Natural killer cell (primary cell): ENCODE data around the gene ZMAT5. TPM values are rescaled to one million over a fixed set of nuclear protein-coding genes. Genes with fewer than 3 reads are reported as not detected.

Experiments used
- ATAC-seq, 3 donors: fragments of 150-1000 bp in 2 of 3; fragments of 200-7000 bp in 1 of 3; cut with Tn5 transposase; 1 replicate in 1 of 3; 2 replicates in 2 of 3; pipeline ENCODE4 v1.10.0; 2021; ENCODE audit warnings: mild to moderate bottlenecking in 2 of 3, moderate library complexity in 2 of 3
- DNase-seq, 2 donors: peaks; one replicate each; pipeline versions ENCODE4 v3.0.0 to v3.0.0-alpha.2; 2013 to 2021; ENCODE audit warnings: mixed read lengths in 1 of 2
- H3K27ac ChIP-seq: one replicate; pipeline ENCODE4 v1.5.1; 2013; ENCODE audit warnings: mild to moderate bottlenecking, low read length
- H3K27me3 ChIP-seq: one replicate; pipeline ENCODE4 v1.6.1; 2013; ENCODE audit warnings: low read length; ENCODE audit not compliant: control insufficient read depth, insufficient read depth
- H3K36me3 ChIP-seq: one replicate; pipeline ENCODE4 v1.6.1; 2013; ENCODE audit warnings: low read length; ENCODE audit not compliant: control insufficient read depth, insufficient read depth
- H3K4me1 ChIP-seq: one replicate; pipeline ENCODE4 v1.6.1; 2013; ENCODE audit warnings: low read length; ENCODE audit not compliant: control insufficient read depth, insufficient read depth
- H3K4me3 ChIP-seq: one replicate; pipeline ENCODE4 v1.5.1; 2013; ENCODE audit warnings: low read length
- H3K9me3 ChIP-seq: one replicate; pipeline ENCODE4 v1.6.1; 2013; ENCODE audit warnings: low read length; ENCODE audit not compliant: control insufficient read depth, insufficient read depth
- H3K27ac Mint-ChIP-seq, 2 donors: one replicate each; pipeline ENCODE4 v1.8.0; 2022; ENCODE audit warnings: mild to moderate bottlenecking in 2 of 2, mixed read lengths in 2 of 2, moderate library complexity in 1 of 2
- H3K27me3 Mint-ChIP-seq, 2 donors: one replicate each; pipeline ENCODE4 v1.8.0; 2022; ENCODE audit warnings: low read depth in 2 of 2, mixed read lengths in 2 of 2
- H3K36me3 Mint-ChIP-seq: one replicate; pipeline ENCODE4 v1.8.0; 2022; ENCODE audit warnings: mixed read lengths
- H3K4me1 Mint-ChIP-seq, 2 donors: one replicate each; pipeline ENCODE4 v1.8.0; 2022; ENCODE audit warnings: mixed read lengths in 2 of 2
- H3K4me3 Mint-ChIP-seq: one replicate; pipeline ENCODE4 v1.8.0; 2022; ENCODE audit warnings: mild to moderate bottlenecking, moderate library complexity, mixed read lengths
- H3K9me3 Mint-ChIP-seq, 2 donors: one replicate each; pipeline ENCODE4 v1.8.0; 2022; ENCODE audit warnings: mixed read lengths in 2 of 2
- CTCF ChIP-seq: fragments of 200-600 bp; IDR thresholded peaks from one replicate; pipeline ENCODE4 v1.8.0; 2022; ENCODE audit warnings: antibody characterized with exemption
- WGBS: methylation state at CpG from one replicate; pipeline ENCODE4 v1.1.7; 2013; ENCODE audit warnings: missing lambda C conversion rate; ENCODE audit not compliant: insufficient coverage; 5-methylcytosine and 5-hydroxymethylcytosine counted together
- intact Hi-C: fragments of 100-400 bp; cut with micrococcal nuclease; formaldehyde crosslinking; loops from one replicate; pipeline ENCODE4 v1.14.2; 2022
- total RNA-seq, 4 donors: library from RNA; stranded (reverse); fragments of 120-200 nt in 1 of 4; gene quantifications; one replicate each; pipeline versions ENCODE4 v1.2.3 to v1.2.4, GENCODE V29; 2013 to 2022

ZMAT5 gene
- total RNA-seq, 3 donors from 2014 or later (not counting 1 experiment from before 2014, with no cell fraction given): 15.9 to 20.0 (median 16.0) TPM

GRCh38 chr22:29700900-29701154 lies 66.0 kb downstream of the ZMAT5 start:
- Mint-ChIP-seq H3K27me3 (peaks cover 0 to 9% of the 10 kb centered on the region in 2 donors), H3K36me3 (no peaks in the 10 kb centered on the region), H3K27ac (no peak overlapping the region), H3K4me1 (peaks cover 0 to 10% of the 10 kb centered on the region in 2 donors), H3K9me3 (no peaks in the 10 kb centered on the region), H3K4me3 (no peak overlapping the region)
- no peaks in the 10 kb centered on the region for H3K9me3 ChIP-seq
- no peak for TF ChIP-seq CTCF
- DNase-seq: no peak
- ATAC-seq: no peak
- H3K27me3 ChIP-seq: no peaks in the 10 kb centered on the region
- no peak overlapping the region for H3K4me3 ChIP-seq
- intact Hi-C loops: no loop called here
- peaks cover 2% of the 10 kb centered on the region for H3K36me3 ChIP-seq
- H3K27ac ChIP-seq: no peak overlapping the region
- WGBS: 61% methylated on average over 9 of the region's 9 CpGs
- H3K4me1 ChIP-seq: peaks cover 3% of the 10 kb centered on the region

- peaks cover 5% of the 10 kb centered on the region for H3K36me3 ChIP-seq
- no peaks in the 10 kb centered on the region for H3K27me3 ChIP-seq
- no peaks in the 10 kb centered on the region for H3K36me3 Mint-ChIP-seq
- no peaks in the 10 kb centered on the region for H3K9me3 Mint-ChIP-seq
- DNase-seq (no peak), ATAC-seq (no peak)
- H3K27me3 Mint-ChIP-seq: peaks cover 0 to 9% of the 10 kb centered on the region in 2 donors
- WGBS: 88% methylated on average over 17 of the region's 19 CpGs
- H3K9me3 ChIP-seq: no peaks in the 10 kb centered on the region
- H3K4me3 Mint-ChIP-seq: no peak overlapping the region
- no peak overlapping the region for H3K27ac ChIP-seq
- H3K27ac Mint-ChIP-seq: no peak overlapping the region
- peaks cover 3% of the 10 kb centered on the region for H3K4me1 ChIP-seq
- no peak overlapping the region for H3K4me3 ChIP-seq
- TF ChIP-seq CTCF: no peak
- peaks cover 0 to 10% of the 10 kb centered on the region in 2 donors for H3K4me1 Mint-ChIP-seq
- intact Hi-C loops: no loop called here
These were observed 66.5 kb downstream of the ZMAT5 start for GRCh38 chr22:29700206-29700899.

- Mint-ChIP-seq H3K4me1 (peaks cover 0 to 6% of the 10 kb centered on the region in 2 donors), H3K4me3 (no peak overlapping the region), H3K36me3 (no peaks in the 10 kb centered on the region), H3K9me3 (no peaks in the 10 kb centered on the region), H3K27me3 (peaks cover 0 to 5% of the 10 kb centered on the region in 2 donors), H3K27ac (no peak overlapping the region)
- no peak overlapping the region for H3K27ac ChIP-seq
- intact Hi-C loops: loop anchor here (10.0 kb wide), 1 partner anchor 63 kb away; no protein-coding TSS in a partner anchor
- DNase-seq: no peak
- WGBS: 95% methylated on average over 16 of the region's 16 CpGs
- peaks cover 17% of the 10 kb centered on the region for H3K36me3 ChIP-seq
- no peaks in the 10 kb centered on the region for H3K27me3 ChIP-seq
- ATAC-seq: no peak
- no peaks in the 10 kb centered on the region for H3K9me3 ChIP-seq
- peaks cover 3% of the 10 kb centered on the region for H3K4me1 ChIP-seq
- TF ChIP-seq CTCF: no peak
- H3K4me3 ChIP-seq: no peak overlapping the region
These were observed 68.8 kb downstream of the ZMAT5 start for GRCh38 chr22:29697853-29698598.
